ENCODE measurements around the gene PARVA.

The PARVA gene

GRCh38 chr11:12542186-12542935, 165.0 kb downstream of the PARVA start:
- Histone ChIP-seq H3K27me3 (ENCODE audit: control insufficient read depth in 2 of 2, insufficient read depth in 2 of 2, low read length in 2 of 2) (no peaks in the 10 kb centered on the region), H3K9ac (ENCODE audit: low read depth in 1 of 2, low read length in 2 of 2) (no peak overlapping the region)

GRCh38 chr11:12543596-12544415, 166.4 kb downstream of the PARVA start:
- no peak overlapping the region for H3K9ac ChIP-seq (ENCODE audit: low read depth in 1 of 2, low read length in 2 of 2)

More at GRCh38 chr11:12542186-12542935, 165.0 kb downstream of the PARVA start:
- no peak overlapping the region for H3K4me3 ChIP-seq (ENCODE audit: low read length in 2 of 2)
- no peaks in the 10 kb centered on the region for H3K4me1 ChIP-seq (ENCODE audit: control insufficient read depth in 2 of 2, insufficient read depth in 2 of 2, low read length in 2 of 2)
- H3K27ac ChIP-seq (ENCODE audit: low read depth in 2 of 2, low read length in 2 of 2): no peak overlapping the region
- no peaks in the 10 kb centered on the region for H3K36me3 ChIP-seq (ENCODE audit: control insufficient read depth in 2 of 2, insufficient read depth in 2 of 2, low read length in 2 of 2)
- H3K9me3 ChIP-seq (ENCODE audit: control insufficient read depth in 2 of 2, low read length in 2 of 2): no peaks in the 10 kb centered on the region

DNA sequence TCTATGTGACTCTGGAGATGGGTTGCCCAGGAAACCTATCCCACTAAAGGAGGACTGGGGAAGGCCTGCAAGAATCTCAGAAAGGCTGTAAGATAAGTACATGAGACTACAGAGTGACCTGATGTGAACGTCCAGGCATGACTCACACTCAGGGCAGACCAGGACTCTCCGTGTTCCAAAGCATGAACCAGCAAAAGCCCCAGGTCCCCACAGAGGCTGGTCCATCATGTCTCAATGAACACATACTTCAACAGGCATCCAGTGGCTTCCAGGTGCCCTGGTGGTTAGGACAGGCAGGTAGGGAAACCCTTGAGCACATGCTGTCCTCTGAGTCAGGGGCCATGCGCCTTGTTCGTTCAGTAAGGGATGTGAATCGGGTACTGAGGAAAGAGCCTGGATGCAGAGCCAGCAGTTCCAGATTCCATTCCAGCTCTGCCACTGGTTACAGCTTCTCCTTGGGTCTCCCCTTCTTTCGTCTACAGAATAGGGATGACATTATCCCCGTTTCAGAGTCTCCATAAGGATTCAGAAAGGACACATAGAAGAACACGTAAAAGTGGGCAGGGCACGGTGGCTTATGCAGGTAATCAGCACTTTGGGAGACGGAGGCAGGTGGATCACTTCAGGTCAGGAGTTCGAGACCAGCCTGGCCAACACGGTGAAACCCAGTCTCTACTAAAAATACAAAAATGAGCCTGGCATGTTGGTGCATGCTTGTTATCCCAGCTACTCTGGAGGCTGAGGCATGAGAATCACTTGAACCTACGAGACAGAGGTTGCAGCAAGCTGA, 167.8 kb downstream of the PARVA start:
- no peaks in the 10 kb centered on the region for H3K9me3 ChIP-seq (ENCODE audit: control insufficient read depth in 2 of 2, low read length in 2 of 2)
- no peaks in the 10 kb centered on the region for H3K27me3 ChIP-seq (ENCODE audit: control insufficient read depth in 2 of 2, insufficient read depth in 2 of 2, low read length in 2 of 2)
- H3K4me1 ChIP-seq (ENCODE audit: control insufficient read depth in 2 of 2, insufficient read depth in 2 of 2, low read length in 2 of 2): no peaks in the 10 kb centered on the region
- H3K9ac ChIP-seq (ENCODE audit: low read depth in 1 of 2, low read length in 2 of 2): no peak overlapping the region
- H3K4me3 ChIP-seq (ENCODE audit: low read length in 2 of 2): no peak overlapping the region
- no peaks in the 10 kb centered on the region for H3K36me3 ChIP-seq (ENCODE audit: control insufficient read depth in 2 of 2, insufficient read depth in 2 of 2, low read length in 2 of 2)
- no peak overlapping the region for H3K27ac ChIP-seq (ENCODE audit: low read depth in 2 of 2, low read length in 2 of 2)

More at GRCh38 chr11:12543596-12544415, 166.4 kb downstream of the PARVA start:
- H3K4me1 ChIP-seq (ENCODE audit: control insufficient read depth in 2 of 2, insufficient read depth in 2 of 2, low read length in 2 of 2): no peaks in the 10 kb centered on the region
- H3K36me3 ChIP-seq (ENCODE audit: control insufficient read depth in 2 of 2, insufficient read depth in 2 of 2, low read length in 2 of 2): no peaks in the 10 kb centered on the region
- no peak overlapping the region for H3K27ac ChIP-seq (ENCODE audit: low read depth in 2 of 2, low read length in 2 of 2)
- H3K27me3 ChIP-seq (ENCODE audit: control insufficient read depth in 2 of 2, insufficient read depth in 2 of 2, low read length in 2 of 2): no peaks in the 10 kb centered on the region
- no peak overlapping the region for H3K4me3 ChIP-seq (ENCODE audit: low read length in 2 of 2)
- no peaks in the 10 kb centered on the region for H3K9me3 ChIP-seq (ENCODE audit: control insufficient read depth in 2 of 2, low read length in 2 of 2)

DNA sequence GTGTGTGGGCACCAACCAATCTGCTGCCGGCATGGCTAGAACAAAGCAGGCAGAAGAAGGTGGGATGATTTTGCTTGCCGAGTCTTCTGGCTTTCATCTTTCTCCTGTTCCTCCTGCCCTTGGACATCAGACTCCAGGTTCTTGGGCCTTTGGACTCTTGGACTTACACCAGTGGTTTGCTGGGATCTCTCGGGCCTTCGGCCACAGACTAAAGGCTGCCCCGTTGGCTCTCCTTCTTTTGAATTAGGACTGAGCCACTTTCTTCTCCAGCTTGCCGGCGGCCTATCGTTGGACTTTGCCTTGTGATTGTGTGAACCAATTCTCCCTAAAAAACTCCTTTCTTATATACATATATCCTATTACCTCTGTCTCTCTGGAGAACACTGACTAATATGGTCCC, 168.8 kb downstream of the PARVA start:
- Histone ChIP-seq H3K36me3 (ENCODE audit: control insufficient read depth in 2 of 2, insufficient read depth in 2 of 2, low read length in 2 of 2) (no peaks in the 10 kb centered on the region), H3K27me3 (ENCODE audit: control insufficient read depth in 2 of 2, insufficient read depth in 2 of 2, low read length in 2 of 2) (no peaks in the 10 kb centered on the region), H3K9me3 (ENCODE audit: control insufficient read depth in 2 of 2, low read length in 2 of 2) (no peaks in the 10 kb centered on the region), H3K4me3 (ENCODE audit: low read length in 2 of 2) (no peak overlapping the region), H3K9ac (ENCODE audit: low read depth in 1 of 2, low read length in 2 of 2) (no peak overlapping the region), H3K27ac (ENCODE audit: low read depth in 2 of 2, low read length in 2 of 2) (no peak overlapping the region), H3K4me1 (ENCODE audit: control insufficient read depth in 2 of 2, insufficient read depth in 2 of 2, low read length in 2 of 2) (no peaks in the 10 kb centered on the region)

- no peak overlapping the region for H3K27ac ChIP-seq (ENCODE audit: low read depth in 2 of 2, low read length in 2 of 2)
- H3K9ac ChIP-seq (ENCODE audit: low read depth in 1 of 2, low read length in 2 of 2): no peak overlapping the region
- H3K9me3 ChIP-seq (ENCODE audit: control insufficient read depth in 2 of 2, low read length in 2 of 2): no peaks in the 10 kb centered on the region
- no peaks in the 10 kb centered on the region for H3K36me3 ChIP-seq (ENCODE audit: control insufficient read depth in 2 of 2, insufficient read depth in 2 of 2, low read length in 2 of 2)
- no peaks in the 10 kb centered on the region for H3K4me1 ChIP-seq (ENCODE audit: control insufficient read depth in 2 of 2, insufficient read depth in 2 of 2, low read length in 2 of 2)
- H3K4me3 ChIP-seq (ENCODE audit: low read length in 2 of 2): no peak overlapping the region
- H3K27me3 ChIP-seq (ENCODE audit: control insufficient read depth in 2 of 2, insufficient read depth in 2 of 2, low read length in 2 of 2): no peaks in the 10 kb centered on the region
Measured at GRCh38 chr11:12546660-12547059, 169.3 kb downstream of the PARVA start.

GRCh38 chr11:12547953-12548650, 170.7 kb downstream of the PARVA start:
- Histone ChIP-seq H3K36me3 (ENCODE audit: control insufficient read depth in 2 of 2, insufficient read depth in 2 of 2, low read length in 2 of 2) (no peaks in the 10 kb centered on the region), H3K4me1 (ENCODE audit: control insufficient read depth in 2 of 2, insufficient read depth in 2 of 2, low read length in 2 of 2) (no peaks in the 10 kb centered on the region), H3K9ac (ENCODE audit: low read depth in 1 of 2, low read length in 2 of 2) (no peak overlapping the region), H3K4me3 (ENCODE audit: low read length in 2 of 2) (no peak overlapping the region), H3K27me3 (ENCODE audit: control insufficient read depth in 2 of 2, insufficient read depth in 2 of 2, low read length in 2 of 2) (no peaks in the 10 kb centered on the region), H3K9me3 (ENCODE audit: control insufficient read depth in 2 of 2, low read length in 2 of 2) (no peaks in the 10 kb centered on the region), H3K27ac (ENCODE audit: low read depth in 2 of 2, low read length in 2 of 2) (no peak overlapping the region)

DNA sequence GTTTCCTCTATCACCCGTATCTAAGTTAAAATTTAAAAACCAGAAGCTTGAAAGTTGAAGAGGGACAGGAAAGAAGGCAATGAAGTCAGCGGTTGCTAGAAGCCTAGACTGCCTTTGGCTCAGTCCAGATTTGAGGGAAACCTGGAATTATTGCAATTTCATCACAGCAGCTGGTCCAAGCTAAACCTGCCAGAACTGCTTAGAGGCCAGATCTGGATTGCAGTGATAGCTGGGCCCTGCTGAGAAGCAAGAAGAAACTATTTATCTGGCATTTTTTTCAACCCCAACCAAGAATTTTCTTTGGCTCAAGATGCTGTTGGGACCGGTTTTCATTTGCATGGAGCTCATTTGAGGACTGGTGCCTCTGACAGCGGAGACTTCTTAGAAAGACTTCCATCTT, 175.3 kb downstream of the PARVA start:
- Histone ChIP-seq H3K27ac (ENCODE audit: low read depth in 2 of 2, low read length in 2 of 2) (no peak overlapping the region), H3K9ac (ENCODE audit: low read depth in 1 of 2, low read length in 2 of 2) (no peak overlapping the region)

DNA sequence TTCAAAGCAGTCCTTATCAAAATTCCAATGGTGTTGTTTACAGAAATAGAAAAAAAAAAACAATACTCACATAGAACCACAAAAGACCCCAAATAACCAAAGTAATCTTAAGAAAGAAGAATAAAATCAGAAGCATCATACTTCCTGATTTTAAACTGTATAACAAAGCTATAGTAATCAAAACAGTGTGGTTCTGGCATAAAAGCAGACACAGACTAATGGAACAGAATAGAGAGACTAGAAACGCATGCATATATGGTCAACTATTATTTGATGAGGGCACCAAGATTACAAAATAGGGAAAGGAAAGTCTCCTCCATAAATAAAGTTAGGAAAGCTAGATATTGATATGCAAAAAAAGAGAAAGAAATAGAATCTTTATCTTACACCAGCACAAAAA, 176.8 kb downstream of the PARVA start:
- H3K4me1 ChIP-seq (ENCODE audit: control insufficient read depth in 2 of 2, insufficient read depth in 2 of 2, low read length in 2 of 2): no peaks in the 10 kb centered on the region

More for the DNA sequence above, 175.3 kb downstream of the PARVA start:
- Histone ChIP-seq H3K27me3 (ENCODE audit: control insufficient read depth in 2 of 2, insufficient read depth in 2 of 2, low read length in 2 of 2) (no peaks in the 10 kb centered on the region), H3K4me1 (ENCODE audit: control insufficient read depth in 2 of 2, insufficient read depth in 2 of 2, low read length in 2 of 2) (no peaks in the 10 kb centered on the region), H3K36me3 (ENCODE audit: control insufficient read depth in 2 of 2, insufficient read depth in 2 of 2, low read length in 2 of 2) (no peaks in the 10 kb centered on the region), H3K4me3 (ENCODE audit: low read length in 2 of 2) (no peak overlapping the region), H3K9me3 (ENCODE audit: control insufficient read depth in 2 of 2, low read length in 2 of 2) (peaks cover 0 to 3% of the 10 kb centered on the region in 2 donors)

DNA sequence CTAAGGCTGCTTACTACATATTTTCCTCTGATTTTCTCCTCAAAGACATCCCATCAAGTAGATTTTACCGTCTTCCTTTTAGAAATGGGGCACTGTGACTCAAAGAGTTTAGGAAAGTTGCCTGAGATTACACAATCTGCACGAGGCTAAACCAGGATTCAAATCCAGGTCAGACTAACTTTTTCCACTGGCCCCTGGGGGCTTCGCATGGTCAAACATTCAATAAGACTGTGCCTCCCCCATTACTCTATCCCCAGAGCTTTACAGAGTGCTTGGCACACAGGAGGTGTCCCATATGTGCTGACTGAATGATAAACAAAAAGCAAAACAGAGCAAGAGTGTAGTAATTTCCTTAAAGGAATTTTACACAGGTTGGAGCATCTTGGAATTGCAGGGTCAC, 178.8 kb downstream of the PARVA start:
- Histone ChIP-seq H3K27me3 (ENCODE audit: control insufficient read depth in 2 of 2, insufficient read depth in 2 of 2, low read length in 2 of 2) (no peaks in the 10 kb centered on the region), H3K9me3 (ENCODE audit: control insufficient read depth in 2 of 2, low read length in 2 of 2) (peaks cover 0 to 3% of the 10 kb centered on the region in 2 donors), H3K4me1 (ENCODE audit: control insufficient read depth in 2 of 2, insufficient read depth in 2 of 2, low read length in 2 of 2) (no peaks in the 10 kb centered on the region), H3K9ac (ENCODE audit: low read depth in 1 of 2, low read length in 2 of 2) (no peak overlapping the region), H3K4me3 (ENCODE audit: low read length in 2 of 2) (no peak overlapping the region), H3K36me3 (ENCODE audit: control insufficient read depth in 2 of 2, insufficient read depth in 2 of 2, low read length in 2 of 2) (no peaks in the 10 kb centered on the region), H3K27ac (ENCODE audit: low read depth in 2 of 2, low read length in 2 of 2) (no peak overlapping the region)

More for the DNA sequence above, 176.8 kb downstream of the PARVA start:
- Histone ChIP-seq H3K27me3 (ENCODE audit: control insufficient read depth in 2 of 2, insufficient read depth in 2 of 2, low read length in 2 of 2) (no peaks in the 10 kb centered on the region), H3K9ac (ENCODE audit: low read depth in 1 of 2, low read length in 2 of 2) (no peak overlapping the region), H3K4me3 (ENCODE audit: low read length in 2 of 2) (no peak overlapping the region), H3K9me3 (ENCODE audit: control insufficient read depth in 2 of 2, low read length in 2 of 2) (peaks cover 0 to 3% of the 10 kb centered on the region in 2 donors), H3K27ac (ENCODE audit: low read depth in 2 of 2, low read length in 2 of 2) (no peak overlapping the region), H3K36me3 (ENCODE audit: control insufficient read depth in 2 of 2, insufficient read depth in 2 of 2, low read length in 2 of 2) (no peaks in the 10 kb centered on the region)
